NCI-H82 treated with DMSO at 0.1 percent for 48 hours (cell line): ENCODE measurements around the gene ADSS1.
"Not testable (repeated sequence)": the region's sequence is repeated elsewhere in the genome, so short reads cannot be mapped to it uniquely, and the experiment has no call there.

Experiments used
- DNase-seq: peaks from one replicate; lab custom pipeline; 2025; ENCODE audit not compliant: unreplicated experiment; lab: John Stamatoyannopoulos, UW

The ADSS1 gene

DNA sequence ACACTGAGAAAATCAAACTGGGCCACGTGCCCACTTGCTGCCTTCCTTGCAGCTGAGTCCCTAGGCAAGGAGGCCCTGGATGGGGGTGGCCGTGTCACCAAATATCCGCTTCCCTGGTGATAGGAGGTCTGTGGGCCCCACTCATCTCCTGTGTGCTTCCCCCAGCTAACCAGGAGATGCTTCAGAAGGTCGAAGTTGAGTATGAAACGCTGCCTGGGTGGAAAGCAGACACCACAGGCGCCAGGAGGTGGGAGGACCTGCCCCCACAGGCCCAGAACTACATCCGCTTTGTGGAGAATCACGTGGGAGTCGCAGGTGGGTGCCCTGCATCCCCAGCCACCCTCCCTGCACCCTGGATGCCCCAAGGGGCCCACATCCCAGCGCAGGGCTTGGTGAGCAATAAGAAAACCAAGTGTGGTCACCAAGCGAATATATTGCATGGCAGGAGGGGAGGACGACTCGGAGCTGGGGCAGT is 22.1 kb downstream of the ADSS1 start:
- DNase-seq, result no peak

DNA sequence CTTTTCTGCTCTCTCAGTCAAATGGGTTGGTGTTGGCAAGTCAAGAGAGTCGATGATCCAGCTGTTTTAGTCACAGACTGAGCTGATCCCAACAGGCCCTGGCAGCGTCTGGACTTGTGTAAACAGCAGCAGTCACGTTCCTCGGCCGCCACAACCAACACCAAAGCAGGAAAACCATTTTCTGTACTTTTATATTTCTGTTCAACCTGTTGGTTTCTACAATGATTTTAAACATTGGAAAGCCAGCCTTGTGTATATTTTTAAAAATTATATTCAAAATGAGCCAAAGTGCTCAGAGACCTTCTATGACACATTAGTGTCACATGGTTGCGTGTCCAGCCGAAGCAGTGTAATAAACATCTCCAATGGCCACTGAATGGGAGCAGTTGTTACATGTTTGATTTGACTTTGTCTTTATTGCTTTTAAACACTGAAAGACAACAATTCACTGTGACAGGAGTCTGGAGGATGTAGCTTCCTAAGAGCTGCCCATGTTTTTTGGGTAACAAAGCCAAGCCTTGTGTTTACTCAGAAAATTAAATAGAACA is 23.0 kb downstream of the ADSS1 start:
- no peak for DNase-seq

DNA sequence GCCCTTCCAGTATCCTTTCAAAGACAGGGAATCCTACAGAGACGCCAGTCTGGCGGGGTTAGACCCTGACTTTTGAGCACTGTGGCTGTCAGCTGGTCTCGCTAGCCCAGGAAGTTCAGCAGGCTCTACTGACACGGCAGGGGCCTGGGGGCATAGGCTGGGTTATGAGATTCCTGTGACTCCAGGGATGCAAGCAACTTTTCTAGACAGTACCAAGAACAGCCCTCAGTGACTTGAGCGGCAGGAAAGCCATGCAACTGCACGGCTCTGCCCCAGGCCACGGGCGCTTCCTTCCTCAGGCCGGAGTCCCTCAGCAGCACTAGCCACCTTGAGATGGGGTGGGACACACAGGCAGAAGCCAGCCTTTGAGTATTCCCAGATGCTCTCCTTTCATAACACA is 23.8 kb downstream of the ADSS1 start:
- no peak for DNase-seq

DNA sequence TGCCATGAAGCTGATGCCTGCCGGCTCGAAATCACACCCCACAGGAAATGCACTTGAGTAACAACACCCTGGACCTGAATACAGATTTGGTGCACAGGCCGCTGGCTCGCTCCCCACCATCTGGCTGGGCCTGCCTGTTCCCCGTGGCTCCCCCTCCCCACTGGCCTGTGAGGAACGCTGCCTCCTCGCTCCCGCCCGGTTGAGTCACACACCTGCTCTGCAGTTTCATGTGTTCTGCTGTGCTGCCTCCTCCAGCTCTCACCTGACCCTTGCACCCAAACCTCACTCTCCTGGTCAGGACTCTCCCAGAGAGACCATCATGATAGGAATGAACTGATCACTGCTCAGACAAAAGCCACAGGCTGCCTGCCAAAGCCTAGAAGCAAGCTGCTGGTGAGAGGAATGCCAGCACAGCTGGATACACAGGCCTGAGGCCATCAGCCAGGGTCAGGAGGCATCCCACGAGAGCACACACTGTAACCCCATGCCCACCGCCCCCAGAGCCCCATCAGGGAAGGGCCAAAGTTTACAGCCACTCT is 25.2 kb downstream of the ADSS1 start:
- no peak for DNase-seq

DNA sequence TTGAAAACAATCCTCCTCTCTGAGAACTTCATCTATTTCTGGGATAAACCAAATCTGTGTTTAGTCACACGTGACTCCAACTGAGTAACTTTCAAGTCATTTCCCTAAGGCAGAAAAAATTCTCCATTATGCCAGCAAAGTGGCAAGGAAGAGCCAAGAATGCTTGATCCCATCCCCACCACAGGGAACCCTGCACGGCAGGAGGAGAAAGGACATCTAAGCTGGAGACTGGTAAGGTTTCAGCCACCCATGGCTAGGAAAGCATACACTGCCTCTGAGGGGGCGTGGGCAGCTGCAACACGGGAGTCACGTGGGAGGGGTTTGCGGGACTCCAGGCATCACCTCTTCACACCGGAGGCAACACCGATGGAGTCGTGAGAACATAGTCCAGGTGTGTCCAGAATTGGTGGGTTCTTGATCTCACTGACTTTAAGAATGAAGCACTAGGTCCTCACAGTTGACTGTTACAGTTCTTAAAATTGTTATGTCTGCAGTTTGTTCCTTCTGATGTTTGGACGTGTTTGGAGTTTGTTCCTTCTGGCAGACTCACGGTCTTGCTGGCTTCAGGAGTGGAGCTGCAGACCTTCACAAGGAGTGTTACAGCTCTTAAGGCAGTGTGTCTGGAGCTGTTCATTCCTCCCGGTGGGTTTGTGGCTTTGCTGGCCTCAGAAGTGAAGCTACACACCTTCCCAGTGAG is 26.2 kb downstream of the ADSS1 start:
- no peak for DNase-seq

DNA sequence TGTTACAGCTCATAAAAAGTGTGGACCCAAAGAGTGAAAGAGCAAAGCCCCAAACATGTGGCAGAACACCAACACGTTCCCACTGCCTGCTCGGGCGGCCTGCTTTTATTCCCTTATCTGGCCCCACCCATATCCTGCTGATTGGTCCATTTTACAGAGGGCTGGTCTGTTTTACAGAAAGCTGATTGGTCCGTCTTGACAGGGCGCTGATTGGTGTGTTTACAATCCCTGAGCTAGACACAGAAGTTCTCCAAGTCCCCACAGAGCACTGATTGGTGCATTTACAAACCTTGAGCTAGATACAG is 26.7 kb downstream of the ADSS1 start:
- not testable (repeated sequence) for DNase-seq

DNA sequence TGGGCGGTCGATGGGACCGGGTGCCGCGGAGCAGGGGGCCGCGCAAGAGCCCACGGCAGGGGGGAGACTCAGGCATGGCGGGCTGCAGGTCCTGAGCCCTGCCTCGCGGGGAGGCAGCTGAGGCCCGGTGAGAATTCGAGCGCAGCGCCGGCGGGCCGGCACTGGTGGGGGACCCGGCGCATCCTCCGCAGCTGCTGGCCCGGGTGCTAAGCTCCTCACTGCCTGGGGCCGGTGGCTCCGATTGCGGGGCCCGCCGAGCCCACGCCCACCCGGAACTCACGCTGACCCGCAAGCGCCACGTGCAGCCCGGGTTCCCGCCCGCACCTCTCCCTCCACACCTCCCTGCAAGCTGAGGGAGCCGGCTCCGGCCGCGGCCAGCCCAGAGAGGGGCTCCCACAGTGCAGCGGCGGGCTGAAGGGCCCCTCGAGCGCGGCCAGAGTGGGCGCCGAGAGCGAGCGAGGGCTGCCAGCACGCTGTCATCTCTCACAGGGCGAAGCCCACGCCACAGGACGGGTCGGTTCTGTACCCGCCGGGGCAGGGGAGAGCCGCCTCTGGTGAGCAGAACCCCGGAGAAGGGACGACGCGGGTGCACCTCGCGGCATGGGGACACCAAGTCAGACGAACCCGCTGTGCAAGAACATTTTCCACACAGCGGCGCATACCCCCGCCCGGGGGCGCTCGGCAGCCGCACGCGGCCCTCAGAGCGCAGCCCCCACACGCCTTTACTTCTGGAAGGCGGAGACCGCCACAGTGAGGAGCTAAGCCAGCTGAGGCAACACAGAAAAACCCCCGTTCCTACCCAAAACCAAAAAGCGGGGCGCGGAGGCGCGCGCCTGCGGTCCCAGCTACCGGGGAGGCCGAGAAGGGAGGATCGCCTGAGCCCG is 27.8 kb downstream of the ADSS1 start:
- no peak for DNase-seq

DNA sequence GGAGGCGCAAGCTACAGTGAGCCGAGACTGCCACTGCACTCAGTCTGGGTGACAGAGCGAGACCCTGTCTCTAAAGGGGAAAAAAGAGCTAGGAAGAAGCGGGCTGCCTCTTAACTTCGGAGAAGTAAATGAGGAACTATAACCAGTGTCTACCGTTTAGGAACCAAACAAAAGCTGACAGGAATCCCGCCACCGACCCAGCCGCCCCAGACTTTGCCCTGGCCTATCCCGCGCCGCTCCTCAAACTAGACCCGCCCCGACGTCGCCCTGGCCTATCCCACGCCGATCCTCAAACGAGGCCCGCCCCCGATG is 28.4 kb downstream of the ADSS1 start:
- DNase-seq, result no peak

DNA sequence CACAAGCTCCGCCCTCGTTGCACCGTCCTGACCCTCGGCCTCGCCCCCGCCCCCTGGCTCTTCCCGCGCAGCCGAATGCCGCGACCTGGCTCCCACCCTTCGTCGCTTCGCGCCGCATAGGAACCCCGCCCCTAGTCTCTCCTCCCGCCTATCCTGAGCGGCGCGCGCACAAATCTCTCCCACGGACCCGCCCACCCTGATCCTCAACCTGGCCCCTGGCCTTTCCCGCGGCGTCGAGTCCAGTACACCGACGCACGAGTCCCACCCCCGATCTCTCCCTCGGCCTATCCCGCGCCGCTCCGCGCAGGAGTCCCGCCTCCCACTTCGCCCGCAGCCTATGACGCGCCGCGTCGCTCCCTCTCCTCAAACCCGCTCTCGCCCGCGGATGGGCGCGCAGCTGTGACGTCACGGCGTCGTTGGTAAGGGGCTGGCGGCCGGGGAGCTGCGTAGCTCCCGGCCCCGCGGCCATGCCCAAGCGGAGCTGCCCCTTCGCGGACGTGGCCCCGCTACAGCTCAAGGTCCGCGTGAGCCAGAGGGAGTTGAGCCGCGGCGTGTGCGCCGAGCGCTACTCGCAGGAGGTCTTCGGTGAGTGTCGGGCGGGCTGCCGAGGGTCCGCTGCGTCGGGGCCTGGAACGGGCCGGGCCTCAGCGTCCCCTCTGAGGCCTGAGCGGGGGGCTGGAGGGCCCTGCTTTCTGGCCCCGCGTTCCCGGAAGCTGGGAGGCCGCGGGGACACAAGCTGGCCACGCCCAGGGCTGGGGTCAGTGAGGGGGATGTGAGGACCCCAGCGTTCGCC is 28.9 kb downstream of the ADSS1 start, which contains the start of gene SIVA1:
Gene SIVA1, plus strand, starts transcription at position 413 of the 793 bp plus-strand sequence. Its CDS starts 55 bp downstream, at position 468.
- DNase-seq, result peak; percentile 100

DNA sequence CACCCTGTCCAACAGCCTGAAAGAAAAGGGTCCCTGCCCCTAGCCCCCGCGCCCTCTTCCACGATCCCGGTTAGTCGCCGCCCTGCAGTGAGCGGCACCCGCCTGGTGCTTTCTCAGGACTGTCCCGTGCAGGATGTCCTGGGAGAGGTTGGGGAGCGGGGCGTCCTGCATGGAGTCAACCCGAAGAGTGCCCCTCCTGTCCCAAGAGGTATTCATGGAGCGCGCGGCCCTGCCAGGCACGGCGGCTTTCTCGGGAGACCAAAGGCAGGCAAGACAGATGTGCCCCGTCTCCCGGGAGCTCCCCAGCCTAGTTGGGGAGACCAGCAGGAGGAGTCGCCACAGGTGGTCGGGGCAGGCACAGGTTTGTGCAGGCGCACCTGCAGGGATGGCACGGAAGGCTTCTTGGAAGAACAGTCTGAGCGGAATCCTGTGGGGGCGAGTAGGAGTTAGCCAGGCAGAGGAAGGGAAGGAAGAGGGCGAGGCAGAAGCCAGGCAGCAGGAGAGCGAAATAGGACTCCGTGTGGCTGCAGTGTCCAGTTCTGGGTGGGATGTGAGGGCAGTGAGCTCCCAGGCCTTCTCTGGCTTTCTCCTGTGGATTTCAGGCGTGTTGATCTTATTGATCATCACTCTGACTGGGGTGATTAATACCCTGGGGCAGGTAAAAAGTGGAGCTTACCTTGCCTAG is 29.6 kb downstream of the ADSS1 start:
- no peak for DNase-seq

DNA sequence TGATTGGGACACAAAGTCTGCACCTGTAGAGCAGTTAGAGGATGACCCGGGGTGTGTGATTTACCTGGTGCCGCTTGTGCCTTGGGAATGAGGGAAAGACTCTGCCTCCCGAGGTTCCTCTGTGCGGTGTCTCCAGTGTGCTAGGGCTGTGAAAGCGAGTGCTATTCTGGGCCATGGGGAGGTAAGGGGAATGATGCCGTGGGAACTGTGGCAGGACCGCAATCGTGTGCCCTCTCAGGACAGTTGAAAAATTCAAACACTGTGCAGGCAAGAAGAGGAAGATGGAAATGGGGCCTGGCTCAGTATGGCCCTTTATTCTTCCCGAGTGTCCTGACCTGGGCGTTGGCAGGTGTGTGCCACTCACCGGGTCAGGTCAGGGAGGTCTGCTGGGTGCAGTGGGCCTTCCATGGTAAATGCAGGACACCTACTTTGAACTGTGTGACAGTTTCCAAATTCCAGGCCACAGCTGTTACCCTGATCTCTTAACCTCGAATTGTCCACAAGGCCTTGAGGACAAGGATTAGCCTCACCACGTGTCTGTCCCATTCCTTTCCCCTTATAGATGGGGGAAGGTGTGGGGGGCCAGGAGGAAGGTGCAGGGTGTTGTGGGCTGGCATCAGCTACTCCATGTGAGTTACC is 30.3 kb downstream of the ADSS1 start:
- no peak for DNase-seq

DNA sequence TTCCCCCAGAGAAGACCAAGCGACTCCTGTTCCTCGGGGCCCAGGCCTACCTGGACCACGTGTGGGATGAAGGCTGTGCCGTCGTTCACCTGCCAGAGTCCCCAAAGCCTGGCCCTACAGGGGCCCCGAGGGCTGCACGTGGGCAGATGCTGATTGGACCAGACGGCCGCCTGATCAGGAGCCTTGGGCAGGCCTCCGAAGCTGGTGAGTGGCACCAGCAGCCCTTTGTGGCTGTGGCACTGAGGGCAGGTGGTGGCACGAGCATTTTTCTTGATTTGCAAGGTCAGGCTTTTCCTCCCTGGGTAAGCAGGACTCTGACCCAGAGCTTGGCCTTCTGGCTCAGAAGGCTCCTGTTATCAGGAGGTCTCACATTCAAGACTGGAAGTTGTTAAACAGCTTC is 31.6 kb downstream of the ADSS1 start:
- no peak for DNase-seq

DNA sequence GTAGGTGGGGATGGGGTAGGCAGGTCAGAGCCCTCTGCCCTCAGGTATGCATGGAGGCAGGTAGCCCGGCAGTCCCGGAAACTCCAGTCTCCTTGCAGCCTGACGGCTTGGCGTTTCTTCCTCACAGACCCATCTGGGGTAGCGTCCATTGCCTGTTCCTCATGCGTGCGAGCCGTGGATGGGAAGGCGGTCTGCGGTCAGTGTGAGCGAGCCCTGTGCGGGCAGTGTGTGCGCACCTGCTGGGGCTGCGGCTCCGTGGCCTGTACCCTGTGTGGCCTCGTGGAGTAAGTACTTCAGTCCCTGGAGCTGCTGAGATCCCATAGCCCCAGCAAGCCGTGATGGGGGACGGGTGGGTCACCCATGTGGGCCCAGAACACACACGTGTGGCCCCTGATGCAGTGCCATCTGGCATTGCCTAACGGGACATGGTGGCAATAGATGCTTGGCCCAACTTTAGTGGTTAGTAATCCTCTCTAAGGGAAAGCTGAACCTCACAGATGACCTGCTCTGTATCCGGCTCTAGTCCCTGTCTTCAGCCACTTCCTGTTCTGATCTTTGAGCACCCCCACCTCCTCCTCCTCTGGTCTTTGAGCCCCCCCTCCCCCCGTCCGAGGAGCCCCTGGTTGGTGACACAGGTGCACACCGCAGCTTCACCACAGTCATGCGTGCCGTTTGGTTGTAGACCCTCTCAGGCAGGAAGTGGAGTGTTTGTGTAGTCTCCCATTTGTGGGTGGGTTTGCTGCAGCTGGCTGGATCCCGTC is 32.6 kb downstream of the ADSS1 start:
- DNase-seq, result no peak

DNA sequence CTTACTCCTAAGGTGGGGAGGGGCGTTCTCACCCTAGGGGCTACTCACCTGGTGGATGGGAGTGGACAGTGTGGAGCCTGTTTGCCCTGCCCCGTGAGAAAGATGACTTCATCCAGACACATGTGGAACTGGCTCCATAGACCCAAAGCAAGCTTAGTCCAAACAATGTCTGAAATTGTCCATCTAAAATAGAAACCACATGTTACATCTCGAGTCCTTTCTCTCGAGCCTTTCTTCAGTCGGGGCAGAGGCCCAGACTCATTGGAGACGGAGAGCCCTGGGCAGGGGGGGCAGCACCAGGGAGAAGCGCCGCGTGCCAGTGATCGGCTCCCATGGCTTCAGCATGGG is 33.2 kb downstream of the ADSS1 start:
- DNase-seq, result no peak

DNA sequence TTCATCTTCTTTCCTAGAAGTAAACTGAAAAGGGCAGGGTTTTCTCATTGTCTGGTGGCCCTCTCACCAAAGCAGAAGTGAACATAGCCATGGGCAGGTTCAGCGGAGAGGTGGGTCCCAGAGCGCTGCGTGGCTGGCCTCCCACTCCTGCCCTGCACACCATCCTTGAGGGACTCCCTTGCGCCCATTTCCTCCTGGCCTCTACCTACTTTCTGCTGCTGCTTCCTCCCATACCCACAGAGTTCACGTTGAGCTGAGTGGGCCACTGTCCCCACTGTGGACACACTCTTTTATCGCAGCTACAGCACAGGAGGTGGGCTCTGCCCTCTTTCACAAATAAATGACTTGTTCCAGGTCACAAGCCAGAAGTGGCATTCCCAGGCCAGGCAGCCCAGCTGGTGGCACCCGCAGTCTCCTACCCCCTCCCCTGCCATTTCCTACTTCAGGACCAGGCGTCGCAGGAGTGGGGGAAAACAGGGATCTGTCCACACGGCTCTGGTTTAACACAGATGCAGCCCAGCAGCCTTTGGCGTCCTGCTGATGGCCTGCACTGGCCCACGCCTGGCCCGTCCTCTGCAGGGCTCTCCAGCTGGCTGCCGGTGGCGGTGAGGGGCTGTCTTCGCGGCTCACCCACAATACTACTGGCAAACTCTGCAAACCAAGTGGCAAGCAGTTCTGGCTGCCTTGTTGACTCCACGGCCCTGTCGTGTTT is 33.8 kb downstream of the ADSS1 start:
- no peak for DNase-seq

DNA sequence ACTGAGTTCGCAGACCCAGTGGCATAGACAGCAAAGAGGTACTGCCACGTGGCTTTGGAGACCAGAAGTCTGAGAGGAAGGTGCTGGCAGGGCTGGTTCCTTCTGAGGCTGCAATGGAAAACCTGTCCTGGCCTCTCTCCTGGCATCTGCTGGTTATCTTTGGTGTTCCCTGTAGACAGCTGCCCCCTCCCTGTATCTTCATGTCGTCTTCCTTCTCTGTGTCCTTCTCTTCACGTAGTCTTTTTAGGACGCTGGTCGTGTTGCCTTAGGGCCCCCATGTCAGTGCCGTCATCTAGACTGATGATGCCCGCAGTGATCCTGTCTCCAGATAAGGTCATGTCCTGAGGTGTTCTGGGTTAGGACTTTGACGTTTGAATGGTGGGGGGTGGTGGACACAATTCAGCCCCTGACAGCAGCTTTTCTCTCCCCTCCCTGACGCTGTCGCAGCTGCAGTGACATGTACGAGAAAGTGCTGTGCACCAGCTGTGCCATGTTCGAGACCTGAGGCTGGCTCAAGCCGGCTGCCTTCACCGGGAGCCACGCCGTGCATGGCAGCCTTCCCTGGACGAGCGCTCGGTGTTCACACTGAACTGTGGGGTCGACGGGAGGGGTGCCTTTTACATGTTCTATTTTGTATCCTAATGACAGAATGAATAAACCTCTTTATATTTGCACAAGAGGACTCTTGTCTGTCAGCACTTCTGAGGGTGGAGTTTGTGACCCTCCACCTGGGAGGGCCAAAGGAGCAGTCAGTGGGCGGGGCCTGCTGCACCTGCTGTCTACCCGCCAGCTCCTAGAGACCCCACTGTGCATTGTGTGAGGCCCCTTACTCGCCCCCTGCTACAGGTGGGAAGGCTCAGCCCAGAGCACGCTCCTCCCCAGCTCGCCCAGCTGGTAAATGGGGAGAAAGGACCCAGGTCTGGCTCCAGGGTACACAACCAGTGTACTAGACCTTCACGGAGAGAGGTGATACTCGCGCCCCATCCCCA is 35.2 kb downstream of the ADSS1 start:
- DNase-seq, result no peak

DNA sequence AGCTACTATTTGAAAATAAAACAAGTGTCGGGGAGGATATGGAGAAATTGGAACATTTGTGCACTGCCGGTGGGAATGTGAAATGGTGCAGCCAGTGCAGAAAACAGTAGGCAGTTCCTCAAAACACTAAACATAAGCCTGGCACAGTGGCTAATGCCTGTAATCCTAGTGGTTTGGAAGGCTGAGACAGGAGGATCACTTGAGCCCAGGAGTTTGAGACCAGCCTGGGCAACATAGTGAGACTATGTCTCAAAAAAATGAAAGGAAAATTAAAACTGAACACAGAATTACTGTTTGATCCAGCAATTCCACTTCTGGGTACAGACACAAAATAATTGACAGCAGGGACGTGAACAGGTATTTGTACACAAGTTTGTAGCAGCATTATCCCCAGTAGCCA is 41.5 kb downstream of the ADSS1 start:
- no peak for DNase-seq
